GM21390 (cell line): ENCODE measurements around the gene POLL.
A peak's percentile ranks its signal among the peaks of the same experiment; 100 is the strongest.

Source experiments
- ATAC-seq: cut with Tn5 transposase; IDR thresholded peaks from one replicate; pipeline ENCODE4 v1.9.1; 2021; ENCODE audit not compliant: unreplicated experiment

Gene POLL

DNA sequence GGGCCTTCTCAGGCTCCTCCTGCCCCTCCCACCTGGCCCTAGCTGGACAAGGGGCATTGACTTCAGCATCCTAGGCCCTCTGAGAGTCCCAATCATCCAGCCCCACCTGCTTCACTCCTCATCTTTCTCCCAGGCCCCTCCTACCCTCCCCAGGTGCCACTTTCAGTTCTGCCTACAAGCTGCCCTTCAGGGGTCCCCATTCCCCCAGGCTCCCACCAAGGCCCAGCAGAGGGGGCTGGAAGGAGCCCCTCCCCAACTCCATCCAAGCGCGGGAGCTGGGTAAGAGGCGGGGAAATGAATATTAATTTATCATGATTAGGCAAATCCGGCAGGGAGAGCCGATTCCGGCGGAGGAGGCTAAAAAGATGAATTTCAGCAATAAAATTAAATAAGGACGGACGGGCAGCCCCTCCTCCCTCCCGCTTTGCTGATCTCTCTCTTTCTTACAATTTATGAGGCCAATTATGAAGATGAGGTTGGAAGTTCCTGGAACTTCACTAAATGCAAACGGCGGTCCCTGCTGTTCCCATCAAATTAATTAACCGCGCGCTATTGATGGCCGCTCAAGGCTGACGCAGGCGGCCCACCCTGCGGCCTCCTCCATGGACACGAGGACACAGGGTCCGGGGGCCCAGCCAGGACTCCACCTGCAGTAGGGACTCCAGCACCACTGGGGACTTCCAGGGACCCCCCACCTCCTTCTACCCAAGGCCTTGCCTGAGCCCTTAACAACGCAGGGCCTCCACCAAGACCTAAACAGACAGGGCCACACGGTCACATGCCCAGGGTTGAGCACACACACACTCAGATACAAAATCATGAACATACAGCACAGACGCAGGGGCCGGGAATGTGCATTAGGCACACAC, 13.9 kb downstream of the POLL start:
- ATAC-seq: no peak

DNA sequence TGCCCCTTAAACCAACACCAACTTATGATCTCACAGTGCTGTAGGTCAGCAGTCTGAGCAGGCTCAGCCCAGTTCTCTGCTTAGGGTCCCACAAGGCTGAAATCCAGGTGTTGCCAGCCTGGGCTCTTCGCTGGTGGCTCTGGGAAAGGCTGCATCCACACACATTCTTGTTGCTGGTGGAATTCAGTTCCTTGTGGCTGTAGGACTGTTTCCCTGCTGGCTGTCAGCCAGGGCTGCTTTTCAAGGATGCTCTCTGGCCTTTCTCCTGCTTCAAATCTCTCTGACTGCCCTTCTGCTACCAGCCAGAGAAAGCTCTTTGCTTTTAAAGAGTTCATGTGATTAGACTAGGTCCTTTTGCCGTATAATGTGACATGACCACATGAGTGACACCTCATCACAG, 15.3 kb downstream of the POLL start:
- ATAC-seq: no peak

DNA sequence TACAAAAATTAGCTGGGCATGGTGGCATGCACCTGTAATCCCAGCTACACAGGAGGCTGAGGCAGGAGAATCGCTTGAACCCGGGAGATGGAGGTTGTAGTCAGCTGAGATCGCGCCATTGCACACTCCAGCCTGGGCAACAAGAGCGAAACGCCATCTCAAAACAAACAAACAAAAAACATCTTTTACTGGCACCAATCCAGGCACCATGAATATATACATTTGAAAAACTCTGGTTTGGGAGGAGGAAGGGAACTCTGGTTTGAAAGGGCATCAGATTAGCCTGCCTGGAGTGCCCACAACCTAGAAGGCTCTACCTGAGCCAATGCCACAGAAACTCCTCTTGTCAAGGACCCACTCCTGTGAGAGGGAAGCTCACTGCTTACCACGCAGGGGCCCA, 15.9 kb downstream of the POLL start:
- ATAC-seq: no peak

GRCh38 chr10:101571271-101571925, 16.7 kb downstream of the POLL start:
- ATAC-seq: no peak

GRCh38 chr10:101570428-101571270, 17.4 kb downstream of the POLL start:
- no peak for ATAC-seq

DNA sequence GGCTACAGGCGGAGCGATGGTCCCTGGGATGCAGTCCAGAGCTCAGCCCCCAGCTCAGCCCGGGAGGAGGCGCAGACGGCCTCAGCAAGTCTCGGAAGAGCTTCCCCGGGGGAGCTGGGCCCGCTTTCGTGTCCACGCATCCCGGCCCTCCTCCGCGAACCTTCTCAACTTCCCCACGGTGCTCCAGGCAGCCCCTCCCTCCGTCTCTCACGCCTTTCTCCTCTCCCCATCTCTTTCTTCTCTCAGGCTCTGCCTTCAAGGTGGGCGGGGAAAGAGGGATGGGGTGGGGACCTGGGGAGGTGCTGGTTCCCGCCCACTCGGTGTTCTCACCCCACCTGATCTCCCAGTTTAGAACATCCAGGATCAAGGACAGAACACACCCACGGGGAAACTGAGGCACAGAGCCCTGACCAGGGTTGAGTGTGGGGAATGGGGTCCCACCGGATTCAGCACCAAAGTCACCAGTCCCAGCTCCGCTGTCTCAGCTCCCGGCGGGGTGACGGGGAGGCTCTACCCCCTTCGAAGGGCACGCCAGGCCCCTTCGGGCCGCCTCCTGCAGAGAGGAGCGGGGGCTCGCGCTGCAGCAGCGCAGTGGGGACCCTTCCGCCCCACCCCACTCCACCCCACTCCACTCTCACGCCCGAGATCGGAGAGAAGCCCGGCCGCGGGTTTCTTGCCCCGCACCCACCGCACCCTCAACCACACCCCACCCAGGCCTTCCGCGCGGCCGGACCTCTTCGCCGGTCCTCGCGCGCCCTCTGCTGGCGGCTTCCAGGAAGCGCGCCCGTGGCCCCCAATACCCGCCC, 18.2 kb downstream of the POLL start:
- peak; percentile 79 for ATAC-seq

- no peak for ATAC-seq
Observed at GRCh38 chr10:101569323-101569621, 18.8 kb downstream of the POLL start.

- no peak for ATAC-seq
Observed at GRCh38 chr10:101568054-101568745, 19.9 kb downstream of the POLL start.

- no peak for ATAC-seq
Observed at GRCh38 chr10:101567165-101568006, 20.7 kb downstream of the POLL start.

GRCh38 chr10:101566333-101567164, 21.5 kb downstream of the POLL start:
- no peak for ATAC-seq

DNA sequence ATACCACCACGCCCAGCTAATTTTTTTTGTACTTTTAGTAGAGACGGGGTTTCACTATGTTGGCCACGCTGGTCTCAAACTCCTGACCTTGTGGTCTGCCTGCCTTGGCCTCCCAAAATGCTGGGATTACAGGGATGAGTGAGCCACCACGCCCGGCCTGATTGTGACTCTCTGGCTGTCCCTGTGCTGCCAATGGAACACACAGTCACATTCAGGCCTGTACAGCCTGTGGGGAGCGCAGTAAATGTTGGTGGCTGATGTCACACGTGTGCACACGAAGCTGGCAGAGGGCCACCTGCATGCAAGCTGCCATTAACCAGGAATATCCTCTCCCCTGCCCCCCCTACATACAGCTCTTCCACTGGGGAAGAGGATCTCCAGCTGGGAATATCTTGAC, 22.1 kb downstream of the POLL start:
- no peak for ATAC-seq

- ATAC-seq: no peak
Observed at GRCh38 chr10:101565370-101565900, 22.6 kb downstream of the POLL start.

DNA sequence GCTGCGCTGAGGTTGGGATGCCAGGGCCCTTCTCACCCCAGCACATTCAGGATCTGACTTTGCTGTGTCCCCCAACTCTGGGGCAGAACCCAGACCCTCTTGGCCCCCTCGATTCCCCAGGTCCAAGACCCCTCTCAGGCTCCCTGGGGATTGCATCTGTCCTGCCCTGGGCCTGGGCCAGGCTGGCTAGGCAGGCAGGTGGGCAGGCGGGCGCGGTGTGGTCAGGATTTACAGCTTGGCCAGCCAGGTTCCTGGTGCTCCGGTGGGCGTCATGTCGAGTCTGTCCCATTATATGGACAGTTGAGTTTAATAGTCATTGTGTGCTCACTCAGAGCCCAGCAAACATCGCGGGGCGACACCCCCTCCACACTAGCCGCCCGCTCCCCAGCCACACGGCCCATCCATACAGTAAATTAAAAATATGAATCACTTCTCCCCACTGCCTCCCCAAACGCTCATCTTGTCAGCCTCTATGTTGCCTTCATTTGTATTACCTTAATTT, 23.5 kb downstream of the POLL start:
- ATAC-seq: no peak

DNA sequence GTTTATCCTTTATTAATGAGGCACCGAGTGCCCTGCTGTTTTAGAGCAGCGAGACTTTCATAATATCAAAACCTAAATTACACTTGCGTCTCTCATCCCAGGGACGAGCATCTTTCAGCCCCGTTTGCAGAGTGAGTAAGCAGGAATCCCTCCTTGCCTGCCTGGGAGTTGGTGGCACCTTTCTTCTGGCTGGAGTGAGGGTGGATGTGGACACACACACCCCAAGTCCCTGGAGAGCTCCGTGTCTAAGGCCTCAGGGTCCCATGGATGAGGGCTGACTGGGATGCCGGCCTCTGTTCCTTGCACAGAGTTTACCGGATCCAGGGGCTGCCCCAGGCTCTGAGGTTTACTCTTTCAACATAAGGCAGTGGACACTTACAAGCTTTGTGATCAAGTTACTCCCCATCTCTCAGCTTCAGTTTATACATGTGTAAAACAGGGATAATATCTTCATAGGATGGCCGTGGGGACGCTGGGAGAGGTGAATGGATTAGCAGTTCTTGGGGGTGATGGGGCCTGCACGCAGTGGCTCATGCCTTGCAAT, 24.5 kb downstream of the POLL start:
- ATAC-seq: no peak

GRCh38 chr10:101563007-101563406, 25.1 kb downstream of the POLL start:
- no peak for ATAC-seq

DNA sequence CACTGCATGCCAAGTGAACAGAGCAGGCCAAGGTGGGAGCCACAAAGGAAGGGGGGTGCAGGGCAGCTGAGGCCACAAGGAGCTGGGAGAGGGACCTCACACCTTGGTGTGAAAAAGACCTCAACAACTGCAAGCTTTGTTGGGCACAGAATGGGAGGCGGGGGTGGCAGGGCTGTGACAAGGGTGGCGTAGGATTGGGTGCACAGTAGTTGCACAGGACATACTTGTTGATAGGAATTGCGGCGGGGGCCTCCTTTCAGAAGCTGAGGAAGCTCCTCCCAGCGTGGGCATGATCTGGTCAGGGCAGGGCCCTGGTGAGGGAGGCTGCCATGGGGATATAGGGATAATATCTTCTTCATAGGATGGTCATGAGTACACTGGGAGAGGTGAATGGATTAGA, 25.8 kb downstream of the POLL start:
- no peak for ATAC-seq

DNA sequence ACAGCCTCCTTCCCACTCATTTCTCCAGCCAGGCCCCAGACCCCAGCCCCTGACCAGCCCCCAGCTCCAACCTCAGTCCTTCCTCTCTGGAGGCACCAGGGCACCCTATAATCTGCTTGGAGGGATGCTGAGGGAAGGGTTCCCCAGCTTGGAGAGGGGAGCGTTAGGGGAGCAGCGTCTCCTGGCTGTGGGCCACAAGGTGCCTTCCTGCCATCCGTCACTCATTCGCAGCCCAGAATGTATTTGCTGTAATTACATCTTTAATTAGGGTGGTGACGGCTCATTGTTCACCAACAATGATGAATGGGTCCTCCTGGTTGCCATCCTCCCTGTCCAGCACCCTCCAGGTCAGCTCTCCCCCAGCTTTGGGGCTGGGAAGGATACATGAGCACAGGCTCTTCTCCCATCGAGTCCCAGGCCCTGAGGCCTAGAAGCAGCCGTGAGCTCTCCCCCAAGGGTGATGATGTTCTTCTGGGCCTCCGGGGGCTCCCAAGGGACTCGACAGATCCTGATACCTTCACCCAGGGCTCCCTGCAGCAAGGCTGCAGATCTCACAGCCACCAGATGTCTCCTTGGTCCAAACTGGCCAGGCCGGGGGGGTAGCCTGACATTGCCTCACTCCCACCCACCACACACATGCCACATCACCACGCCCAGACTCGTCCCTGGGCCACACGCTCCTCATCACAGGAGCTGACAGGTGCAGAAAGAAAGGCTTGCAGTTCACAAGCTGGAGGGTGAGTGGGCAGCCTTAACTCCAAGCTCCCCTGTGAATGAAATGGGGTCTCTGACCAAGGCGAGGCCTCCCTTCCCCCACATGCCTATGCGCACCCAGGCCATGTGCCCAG, 26.8 kb downstream of the POLL start:
- no peak for ATAC-seq
